H1 (cell line): ENCODE measurements around the gene TXNDC8. TPM values are rescaled to one million over a fixed set of nuclear protein-coding genes. Genes with fewer than 3 reads are reported as not detected.

Source experiments
- CTCF ChIA-PET: fragments of 300-600 bp; sonication (Branson Sonifier 250); formaldehyde crosslinking; loops from one replicate; lab custom pipeline; 2021; ENCODE audit not compliant: partially characterized antibody; lab: Charles Lee
- POLR2A ChIA-PET: fragments of 300-600 bp; sonication (Branson Sonifier 250); formaldehyde crosslinking; loops from one replicate; lab custom pipeline; 2021; ENCODE audit warnings: inconsistent platforms; ENCODE audit not compliant: partially characterized antibody; lab: Charles Lee
- DNase-seq, 2 experiments: peaks; one replicate each; pipeline versions ENCODE4 v3.0.0 to v3.0.0-alpha.2; 2010 to 2022; ENCODE audit warnings: low spot score in 2 of 2, low read depth in 1 of 2, mixed read lengths in 1 of 2
- FAIRE-seq: peaks from 2 replicates; lab custom pipeline; 2011; peaks lifted over from hg19 to GRCh38; lab: Jason Lieb, UNC
- H2AFZ ChIP-seq: 2 replicates; pipeline ENCODE4 v1.8.1; 2012; ENCODE audit warnings: low read length, inconsistent platforms
- H2AK5ac ChIP-seq: 2 replicates; pipeline ENCODE4 v1.6.1; 2013; ENCODE audit warnings: low read depth, low read length
- H2BK120ac ChIP-seq: replicated peaks from 2 replicates; pipeline ENCODE3; 2013; ENCODE audit warnings: low read depth, low read length, inconsistent platforms
- H2BK12ac ChIP-seq: 2 replicates; pipeline ENCODE4 v1.6.1; 2013; ENCODE audit warnings: low read depth, low read length
- H2BK15ac ChIP-seq: 2 replicates; pipeline ENCODE4 v1.6.1; 2013; ENCODE audit warnings: low read length
- H2BK20ac ChIP-seq: 2 replicates; pipeline ENCODE4 v1.6.1; 2013; ENCODE audit warnings: low read length
- H2BK5ac ChIP-seq: 2 replicates; pipeline ENCODE4 v1.6.1; 2013; ENCODE audit warnings: low read depth, low read length
- H3K14ac ChIP-seq: 2 replicates; pipeline ENCODE4 v1.6.1; 2013; ENCODE audit warnings: inconsistent platforms; ENCODE audit not compliant: insufficient read length
- H3K18ac ChIP-seq: 2 replicates; pipeline ENCODE4 v1.6.1; 2013; ENCODE audit warnings: low read length; ENCODE audit errors: extremely low read depth
- H3K23ac ChIP-seq: 2 replicates; pipeline ENCODE4 v1.6.1; 2013; ENCODE audit warnings: inconsistent platforms; ENCODE audit not compliant: insufficient read length
- H3K23me2 ChIP-seq: 2 replicates; pipeline ENCODE4 v1.6.1; 2013; ENCODE audit warnings: low read depth, low read length
- H3K27ac ChIP-seq: 2 replicates; pipeline ENCODE4 v1.6.1; 2011; ENCODE audit warnings: low read depth, low read length, inconsistent platforms
- H3K27me3 ChIP-seq, 4 experiments: replicated peaks in 1 of 4; 1 replicate in 1 of 4; 2 replicates in 3 of 4; pipeline versions ENCODE4 v1.6.1 to v1.8.1; 2011 to 2013; ENCODE audit warnings: low read length in 3 of 4, mild to moderate bottlenecking in 3 of 4, inconsistent platforms in 2 of 4, mixed read lengths in 2 of 4, moderate library complexity in 1 of 4; ENCODE audit not compliant: control insufficient read depth in 3 of 4, insufficient read depth in 3 of 4; ENCODE audit errors: extremely low read depth in 1 of 4
- H3K36me3 ChIP-seq, 4 experiments: 2 replicates each; pipeline versions ENCODE4 v1.6.1 to v1.8.1; 2011 to 2013; ENCODE audit warnings: mild to moderate bottlenecking in 4 of 4, low read length in 3 of 4, moderate library complexity in 2 of 4, control low read depth in 1 of 4, inconsistent platforms in 1 of 4; ENCODE audit not compliant: insufficient read depth in 4 of 4, control insufficient read depth in 2 of 4
- H3K4ac ChIP-seq: replicated peaks from 2 replicates; pipeline ENCODE3; 2013; ENCODE audit warnings: low read length, low read depth, mixed read lengths, inconsistent platforms; ENCODE audit not compliant: insufficient read length
- H3K4me1 ChIP-seq, 4 experiments: replicated peaks in 1 of 4; 1 replicate in 1 of 4; 2 replicates in 3 of 4; pipeline versions ENCODE4 v1.6.1 to v1.8.1; 2011 to 2013; ENCODE audit warnings: low read length in 3 of 4, inconsistent platforms in 2 of 4, mixed read lengths in 1 of 4; ENCODE audit not compliant: insufficient read depth in 4 of 4, control insufficient read depth in 3 of 4
- H3K4me2 ChIP-seq, 2 experiments: 2 replicates each; pipeline versions ENCODE4 v1.6.1 to v1.8.1; 2011 to 2013; ENCODE audit warnings: low read depth in 2 of 2, low read length in 2 of 2, control low read depth in 1 of 2, inconsistent platforms in 1 of 2, mild to moderate bottlenecking in 1 of 2; ENCODE audit not compliant: insufficient read depth in 1 of 2
- H3K4me3 ChIP-seq, 4 experiments: fragments of 200-600, 300-600 bp in 1 of 4; sonication (generic), shearing (Covaris generic), sonication (Bioruptor Twin) in 1 of 4; 2 replicates each; pipeline versions ENCODE4 v1.5.1 to v1.8.1; 2011 to 2016; ENCODE audit warnings: low read length in 4 of 4, low read depth in 3 of 4, control low read depth in 2 of 4, inconsistent platforms in 2 of 4, mild to moderate bottlenecking in 2 of 4, mixed read lengths in 1 of 4, moderate library complexity in 1 of 4; ENCODE audit not compliant: insufficient read depth in 2 of 4; ENCODE audit errors: extremely low read depth in 1 of 4
- H3K56ac ChIP-seq: replicated peaks from 2 replicates; pipeline ENCODE3; 2013; ENCODE audit warnings: low read depth, mild to moderate bottlenecking, mixed read lengths, low read length, inconsistent platforms; ENCODE audit not compliant: insufficient read length
- H3K79me1 ChIP-seq: 2 replicates; pipeline ENCODE4 v1.6.1; 2013; ENCODE audit warnings: low read depth, low read length, control low read depth
- H3K79me2 ChIP-seq, 2 experiments: 2 replicates each; pipeline versions ENCODE4 v1.6.1 to v1.8.1; 2012 to 2013; ENCODE audit warnings: low read length in 2 of 2, mild to moderate bottlenecking in 2 of 2, inconsistent platforms in 1 of 2; ENCODE audit not compliant: insufficient read depth in 2 of 2, control insufficient read depth in 1 of 2
- H3K9ac ChIP-seq, 4 experiments: replicated peaks in 1 of 4; 1 replicate in 1 of 4; 2 replicates in 3 of 4; pipeline versions ENCODE4 v1.6.1 to v1.8.1; 2011 to 2013; ENCODE audit warnings: low read depth in 3 of 4, low read length in 3 of 4, control low read depth in 2 of 4, mild to moderate bottlenecking in 2 of 4, moderate library complexity in 2 of 4, inconsistent platforms in 1 of 4; ENCODE audit errors: extremely low read depth in 1 of 4
- H3K9me3 ChIP-seq, 2 experiments: 2 replicates each; pipeline versions ENCODE4 v1.6.1 to v1.8.1; 2012 to 2013; ENCODE audit warnings: mild to moderate bottlenecking in 2 of 2, moderate library complexity in 2 of 2, control low read depth in 1 of 2, inconsistent platforms in 1 of 2, low read depth in 1 of 2, low read length in 1 of 2, mixed read lengths in 1 of 2; ENCODE audit not compliant: insufficient read depth in 2 of 2
- H4K20me1 ChIP-seq, 2 experiments: replicated peaks in 1 of 2; 2 replicates each; pipeline versions ENCODE3 to v1.8.1; 2011 to 2013; ENCODE audit warnings: inconsistent platforms in 2 of 2, low read length in 2 of 2, mild to moderate bottlenecking in 1 of 2; ENCODE audit not compliant: insufficient read depth in 2 of 2, control insufficient read depth in 1 of 2
- H4K5ac ChIP-seq: 2 replicates; pipeline ENCODE4 v1.6.1; 2013; ENCODE audit warnings: low read length, low read depth, mixed read lengths, inconsistent platforms; ENCODE audit not compliant: insufficient read length
- H4K8ac ChIP-seq: 2 replicates; pipeline ENCODE4 v1.8.0; 2013; ENCODE audit warnings: mild to moderate bottlenecking, moderate library complexity, low read length, inconsistent platforms; ENCODE audit not compliant: insufficient read depth; ENCODE audit errors: extremely low read depth
- H4K91ac ChIP-seq: replicated peaks from 2 replicates; pipeline ENCODE3; 2013; ENCODE audit warnings: low read length, mixed read lengths, inconsistent platforms; ENCODE audit not compliant: insufficient read length
- ATF2 ChIP-seq: IDR thresholded peaks from 2 replicates; pipeline ENCODE4 v1.6.1; 2012; ENCODE audit warnings: low read length, inconsistent platforms
- BRCA1 ChIP-seq: IDR thresholded peaks from 2 replicates; pipeline ENCODE4 v1.6.1; 2012; ENCODE audit warnings: low read depth, low read length, improper control_type of control experiment
- HDAC2 ChIP-seq, 2 experiments: fragments of 300-600 bp in 1 of 2; sonication (generic) in 1 of 2; IDR thresholded peaks; 2 replicates each; pipeline ENCODE4 v1.6.1; 2011 to 2012; ENCODE audit warnings: low read depth in 2 of 2, low read length in 2 of 2, mild to moderate bottlenecking in 2 of 2, moderate library complexity in 2 of 2, borderline replicate concordance in 1 of 2, inconsistent platforms in 1 of 2
- HDAC6 ChIP-seq: IDR thresholded peaks from one replicate; pipeline ENCODE4 v1.7.1; 2012; ENCODE audit warnings: low read depth, mild to moderate bottlenecking, inconsistent platforms, low read length, moderate library complexity
- KDM4A ChIP-seq: IDR thresholded peaks from one replicate; pipeline ENCODE4 v1.7.1; 2012; ENCODE audit warnings: low read depth, mild to moderate bottlenecking, moderate library complexity, low read length, inconsistent platforms; ENCODE audit not compliant: severe bottlenecking
- NANOG ChIP-seq: IDR thresholded peaks from 2 replicates; pipeline ENCODE4 v1.6.1; 2011; ENCODE audit warnings: low read length, low read depth, mild to moderate bottlenecking, inconsistent platforms; ENCODE audit not compliant: insufficient read depth, poor library complexity, severe bottlenecking
- RBBP5 ChIP-seq: IDR thresholded peaks from 2 replicates; pipeline ENCODE4 v1.7.1; 2012; ENCODE audit warnings: low read depth, mild to moderate bottlenecking, inconsistent platforms, low read length, moderate library complexity, borderline replicate concordance
- SP1 ChIP-seq: IDR thresholded peaks from 2 replicates; pipeline ENCODE4 v1.6.1; 2011; ENCODE audit warnings: low read depth, low read length
- TAF7 ChIP-seq: optimal IDR thresholded peaks from 2 replicates; pipeline ENCODE3; 2011; ENCODE audit warnings: low read depth, mild to moderate bottlenecking, inconsistent platforms, low read length, moderate library complexity, borderline replicate concordance
- WGBS, 2 experiments: shearing (Covaris generic) in 1 of 2; methylation state at CpG; one replicate each; pipeline versions ENCODE4 v1.1.6 to v1.1.7; 2013 to 2015; ENCODE audit warnings: low lambda C conversion rate in 2 of 2, mixed read lengths in 2 of 2, inconsistent platforms in 1 of 2, low coverage in 1 of 2, missing lambda C conversion rate in 1 of 2; ENCODE audit not compliant: insufficient replicate concordance in 2 of 2, insufficient coverage in 1 of 2, insufficient read length in 1 of 2; ENCODE audit errors: extremely low coverage in 1 of 2, missing lambda C conversion rate in 1 of 2; 5-methylcytosine and 5-hydroxymethylcytosine counted together
- polyA plus RNA-seq, 7 experiments: library from polyadenylated mRNA; depleted of rRNA in 3 of 7; stranded (reverse) in 5 of 7; unstranded in 2 of 7; fragments of >200 nt in 5 of 7; fragments of 200-250 nt in 2 of 7; gene quantifications; 1 replicate in 5 of 7; 2 replicates in 1 of 7; 4 replicates in 1 of 7; pipeline versions ENCODE4 v1.2.1 to v1.2.3, GENCODE V29; 2011 to 2013; ENCODE audit warnings: missing spikeins in 2 of 7, mixed read lengths in 2 of 7
- total RNA-seq: library from RNA; stranded (reverse); fragmentation: NEBNext Ultra II Directional; extraction: Animal tissue kit (Norgen Biotek cat#: 25700); gene quantifications from 2 replicates; pipeline ENCODE4 v1.2.1, GENCODE V29; 2021

Gene TXNDC8
- total and polyA plus RNA-seq, 2 of the 8 experiments (the other 6 are each of a cell fraction or from before 2014, with no cell fraction given): not detected

GRCh38 chr9:110254500-110254899 is 83.2 kb downstream of the TXNDC8 start:
- Histone ChIP-seq H4K5ac (no peak overlapping the region), H3K9ac (peak overlapping the region in 1 of 4 experiments; percentile 39; a peak in 2 of 7 replicates), H3K4me3 (peak overlapping the region; percentile 82 to 94 (median 92); a peak in 5 of 8 replicates), H3K56ac (no peak overlapping the region), H3K36me3 (peaks cover 0 to 13% (median 10%) of the 10 kb centered on the region in 4 experiments; a peak in 7 of 8 replicates), H3K23me2 (peaks cover 11% of the 10 kb centered on the region), H3K4me2 (peak overlapping the region; percentile 93 to 96), H3K18ac (no peak overlapping the region), H4K91ac (no peak overlapping the region), H2BK20ac (no peak overlapping the region), H3K23ac (no peak overlapping the region), H3K27me3 (no peaks in the 10 kb centered on the region; a peak in 1 of 7 replicates), H2AFZ (no peak overlapping the region), H3K9me3 (no peaks in the 10 kb centered on the region), H3K4ac (no peak overlapping the region), H2AK5ac (no peak overlapping the region), H2BK15ac (no peak overlapping the region), H4K8ac (no peak overlapping the region), H2BK12ac (no peak overlapping the region), H3K79me2 (peaks cover 29 to 66% of the 10 kb centered on the region in 2 experiments), H3K4me1 (peaks cover 8 to 18% (median 10%) of the 10 kb centered on the region in 4 experiments), H3K79me1 (peaks cover 5% of the 10 kb centered on the region; the same call in 1 of the 2 replicates), H3K27ac (no peak overlapping the region), H4K20me1 (peaks cover 8 to 14% of the 10 kb centered on the region in 2 experiments), H3K14ac (no peak overlapping the region), H2BK5ac (no peak overlapping the region), H2BK120ac (no peak overlapping the region)
- POLR2A ChIA-PET: no interaction called here
- DNase-seq (no peak), FAIRE-seq (no peak)
- CTCF ChIA-PET: interaction anchor here (1.1 kb wide), 1 partner anchor 32 kb away, joined by 3 read pairs; no protein-coding TSS in a partner anchor
- 86% methylated on average over 2 of the region's 2 CpGs; no CpG with 5 or more reads in 1 of the 2 experiments for WGBS, 2 experiments
- no peak for TF ChIP-seq HDAC2 (IDR thresholded peaks at IDR 0.05; ENCODE audit: borderline replicate concordance in 1 of 2, low read depth in 2 of 2, low read length in 2 of 2)
- TF ChIP-seq ATF2: no peak
- TF ChIP-seq RBBP5: no peak
- no peak for TF ChIP-seq BRCA1
- no peak for TF ChIP-seq KDM4A
- no peak for TF ChIP-seq NANOG
- no peak for TF ChIP-seq HDAC6
- no peak for TF ChIP-seq SP1
- no peak for TF ChIP-seq TAF7
